HL-60 (cell line): ENCODE data around the gene PLGRKT.

Source experiments
- CTCF ChIP-seq: IDR thresholded peaks from one replicate; pipeline ENCODE4 v1.5.1; 2011; ENCODE audit warnings: low read length, control low read depth, inconsistent platforms; ENCODE audit not compliant: insufficient read depth
- GABPA ChIP-seq: IDR thresholded peaks from 2 replicates; pipeline ENCODE4 v1.6.1; 2012; ENCODE audit warnings: low read depth
- POLR2AphosphoS5 ChIP-seq: IDR thresholded peaks from 2 replicates; pipeline ENCODE4 v1.6.1; 2012; ENCODE audit warnings: low read depth
- REST ChIP-seq: IDR thresholded peaks from 2 replicates; pipeline ENCODE4 v1.6.1; 2012; ENCODE audit warnings: low read depth; ENCODE audit not compliant: insufficient replicate concordance
- SPI1 ChIP-seq: IDR thresholded peaks from 2 replicates; pipeline ENCODE4 v1.6.1; 2012; ENCODE audit warnings: low read depth, mild to moderate bottlenecking, borderline replicate concordance

- TF ChIP-seq CTCF (no peak), REST (no peak), POLR2AphosphoS5 (no peak), GABPA (no peak), SPI1 (peak; percentile 39; the same call in 1 of the 2 replicates)
These were observed 21.6 kb upstream of the PLGRKT start for GRCh38 chr9:5459289-5459829.
